GM21737 (cell line): ENCODE data around the gene PNRC2.

Experiments
- ATAC-seq: cut with Tn5 transposase; IDR thresholded peaks from one replicate; pipeline ENCODE4 v1.9.1; 2021; ENCODE audit warnings: mild to moderate bottlenecking, moderate library complexity; ENCODE audit not compliant: unreplicated experiment

The PNRC2 gene, protein sequence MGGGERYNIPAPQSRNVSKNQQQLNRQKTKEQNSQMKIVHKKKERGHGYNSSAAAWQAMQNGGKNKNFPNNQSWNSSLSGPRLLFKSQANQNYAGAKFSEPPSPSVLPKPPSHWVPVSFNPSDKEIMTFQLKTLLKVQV

GRCh38 chr1:23959461-23960290 is at the start of gene PNRC2:
PNRC2 (plus strand) TSS chr1:23959828; CDS start chr1:23961458, 1,630 bp downstream.
- peak; percentile 71 for ATAC-seq

DNA sequence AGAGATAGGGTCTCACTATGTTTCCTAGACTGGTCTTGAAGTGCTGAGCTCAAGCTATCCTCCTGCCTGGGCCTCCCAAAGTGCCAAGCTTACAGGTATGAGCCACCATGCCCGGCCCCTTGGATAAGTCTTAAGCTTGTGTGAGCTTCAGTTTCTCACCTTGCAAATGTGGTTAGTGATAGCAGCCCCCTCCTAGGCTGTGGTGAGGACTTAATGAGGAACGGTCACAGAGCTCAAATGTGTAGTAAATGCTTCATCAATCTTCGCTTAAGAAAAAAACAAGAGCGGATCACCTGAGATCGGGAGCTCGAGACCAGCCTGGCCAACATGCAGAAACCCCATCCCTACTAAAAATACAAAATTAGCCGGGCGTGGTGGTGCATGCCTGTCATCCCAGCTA is 49.5 kb upstream of the PNRC2 start:
- ATAC-seq = no peak

GRCh38 chr1:23910553-23911246 is 48.9 kb upstream of the PNRC2 start:
- no peak for ATAC-seq

DNA sequence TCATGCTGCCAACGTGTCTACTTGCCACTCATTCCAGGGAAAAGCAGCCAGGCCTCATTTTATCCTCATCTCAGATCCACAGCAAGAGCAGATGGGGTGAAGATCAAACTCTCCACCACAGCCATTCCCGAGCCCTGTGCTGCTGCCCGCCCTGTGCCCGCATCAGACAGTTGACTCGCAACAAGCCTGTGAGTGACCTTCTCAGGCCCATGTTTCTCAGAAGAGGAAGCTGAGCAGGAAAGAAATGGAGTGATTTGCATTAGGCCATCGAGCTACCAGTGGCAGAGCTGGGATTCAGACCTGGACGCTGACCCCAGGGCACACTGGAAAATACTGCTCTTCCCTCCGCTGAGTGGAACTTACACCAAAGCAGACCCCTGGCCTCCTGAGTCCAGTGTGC is 47.7 kb upstream of the PNRC2 start:
- ATAC-seq = no peak

GRCh38 chr1:23913212-23913880 is 46.3 kb upstream of the PNRC2 start, which contains the start of gene CNR2:
CNR2 (minus strand) TSS chr1:23913362; CDS start chr1:23875617, 37,745 bp downstream.
- no peak for ATAC-seq

DNA sequence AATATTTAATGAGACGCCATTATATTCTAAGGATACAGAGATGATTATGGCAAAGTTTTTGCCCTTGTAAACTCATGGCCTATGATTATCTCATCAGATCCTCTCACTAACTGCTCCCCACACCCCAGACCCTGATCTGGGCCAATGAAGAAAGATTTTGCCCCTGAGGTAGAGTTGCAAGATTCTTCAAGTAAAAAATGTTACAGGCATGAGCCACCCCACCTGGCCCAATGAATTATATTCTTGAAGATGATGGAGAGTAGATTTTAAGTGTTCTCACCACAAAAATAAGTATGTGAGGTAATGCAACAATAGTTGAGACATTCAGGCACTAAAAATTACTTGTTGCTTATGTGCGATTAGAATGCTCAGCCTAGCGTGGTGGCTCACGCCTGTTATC is 44.7 kb upstream of the PNRC2 start:
- no peak for ATAC-seq

DNA sequence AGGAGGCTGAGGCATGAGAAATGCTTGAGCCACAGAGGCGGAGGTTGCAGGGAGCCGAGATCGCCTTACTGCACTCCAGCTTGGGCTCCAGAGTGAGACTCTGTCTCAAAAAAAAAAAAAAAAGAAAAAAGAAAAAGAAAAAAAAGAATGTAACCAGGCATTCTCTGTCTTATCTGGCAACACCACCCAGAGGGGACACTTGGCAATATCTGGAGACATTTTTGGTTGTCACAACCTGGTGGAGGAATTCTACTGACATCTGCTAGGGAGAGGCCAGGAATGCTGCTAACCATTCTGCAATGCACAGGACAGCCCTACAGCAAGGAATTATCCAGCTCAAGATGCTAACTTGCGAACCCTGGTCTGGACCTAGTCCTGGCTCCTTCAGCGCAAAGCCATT is 44.2 kb upstream of the PNRC2 start:
- ATAC-seq = no peak

DNA sequence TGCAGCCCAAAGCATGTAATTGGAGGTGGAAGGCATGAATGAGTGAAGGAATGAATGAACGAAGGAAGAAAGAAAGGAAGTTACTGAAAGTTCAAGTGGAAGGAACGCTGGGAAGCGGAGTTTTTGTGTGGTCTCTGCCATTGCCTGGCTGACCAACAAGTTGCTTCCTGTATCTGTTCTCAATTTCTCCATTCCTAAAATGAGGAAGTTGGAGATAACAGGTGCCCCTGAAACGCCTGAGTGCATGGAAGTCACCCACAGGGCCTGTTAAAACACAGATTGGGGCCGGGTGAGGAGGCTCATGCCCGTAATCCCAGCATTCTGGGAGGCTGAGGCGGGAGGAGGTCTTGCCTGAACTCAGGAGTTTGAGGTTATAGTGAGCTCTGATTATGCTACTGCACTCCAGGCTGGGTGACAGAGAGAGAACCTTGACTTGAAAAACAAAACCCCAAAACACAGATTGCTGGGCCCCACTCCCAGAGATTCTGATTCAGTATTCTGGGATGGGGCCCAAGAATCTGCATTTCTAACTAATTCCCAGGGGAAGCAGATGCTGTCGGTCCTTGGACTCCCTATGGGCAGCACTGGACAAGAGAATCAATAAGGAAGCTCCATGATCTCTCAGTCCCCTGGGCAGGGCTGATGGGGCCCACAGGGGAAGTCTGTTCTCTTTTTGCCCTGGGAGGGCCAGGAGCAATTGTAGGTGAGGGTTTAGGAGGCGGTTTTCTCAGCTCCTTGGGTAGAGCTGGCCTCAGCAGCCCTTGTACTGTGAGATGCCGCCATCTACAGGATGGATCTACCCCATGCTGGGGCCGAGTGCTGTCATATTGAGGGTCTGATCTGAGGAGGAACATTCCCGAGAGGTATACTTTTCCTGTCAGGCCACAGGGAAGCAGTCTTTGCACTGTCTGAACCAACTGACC is 43.2 kb upstream of the PNRC2 start:
- ATAC-seq = peak; percentile 51

GRCh38 chr1:23922321-23922943 is 37.2 kb upstream of the PNRC2 start:
- ATAC-seq = no peak

DNA sequence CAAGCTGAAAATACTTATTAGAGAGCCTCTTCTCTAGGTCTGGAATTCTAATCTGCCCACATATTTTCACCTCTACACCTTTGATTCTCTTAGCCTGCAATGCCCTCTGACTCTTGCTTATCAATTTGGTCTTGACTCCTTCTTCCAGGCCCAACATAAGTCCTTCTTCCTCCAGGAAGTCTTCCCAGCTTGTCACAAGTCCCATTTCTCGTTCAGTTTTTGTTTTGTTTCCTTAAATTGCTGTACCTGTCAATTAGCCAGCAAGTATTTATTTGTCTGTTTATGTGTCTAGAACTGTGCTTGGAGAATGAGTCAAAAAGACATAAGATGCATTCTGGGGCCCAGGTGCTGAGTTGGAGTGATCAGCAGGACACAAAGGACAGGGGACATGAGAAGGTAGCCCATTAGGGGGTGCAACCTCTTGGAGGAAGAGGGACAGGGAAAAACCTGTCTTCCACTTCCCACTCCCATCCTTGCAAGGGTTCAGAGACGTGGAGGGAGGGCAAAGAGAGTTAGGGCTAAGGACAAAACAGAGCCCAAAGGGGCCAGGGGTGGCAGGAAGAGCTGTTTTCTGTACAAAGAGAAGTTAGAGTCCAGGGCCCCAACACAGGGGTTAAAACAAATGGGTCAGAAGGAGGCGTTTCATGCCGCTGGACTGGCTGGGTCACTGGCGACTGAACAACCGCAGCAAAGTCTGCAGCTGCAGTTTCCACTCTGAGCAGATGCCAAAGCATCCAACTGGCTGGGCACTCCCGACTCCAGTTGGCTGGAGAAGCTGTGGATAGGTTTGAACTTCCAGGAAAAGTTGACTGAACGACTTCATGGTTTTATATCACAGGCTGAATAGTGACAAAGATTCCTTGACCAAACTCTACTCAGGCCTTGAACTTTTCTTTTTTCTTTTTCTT is 35.8 kb upstream of the PNRC2 start:
- no peak for ATAC-seq

- no peak for ATAC-seq
Measured at GRCh38 chr1:23924601-23925000, 35.0 kb upstream of the PNRC2 start.

GRCh38 chr1:23925279-23925678 is 34.3 kb upstream of the PNRC2 start:
- ATAC-seq = no peak

DNA sequence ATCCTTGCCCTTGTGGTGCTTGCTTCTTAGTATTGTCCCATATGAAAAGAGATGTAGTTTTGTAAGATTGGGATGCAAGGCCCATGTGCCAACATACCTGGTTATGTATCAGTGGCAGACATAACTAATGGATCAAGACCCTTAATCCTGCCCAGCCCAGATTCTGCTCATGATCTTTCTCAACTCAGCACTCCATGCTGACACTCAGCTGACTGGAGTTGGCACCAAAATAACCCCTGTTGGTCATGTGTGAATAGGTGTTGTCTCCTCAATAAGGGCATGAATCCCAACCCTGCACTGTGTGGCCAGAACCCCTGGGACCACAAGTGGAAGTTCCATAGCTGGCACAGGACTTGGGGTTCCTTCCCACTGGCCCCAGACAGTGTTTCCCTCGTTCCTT is 32.5 kb upstream of the PNRC2 start:
- ATAC-seq = no peak

DNA sequence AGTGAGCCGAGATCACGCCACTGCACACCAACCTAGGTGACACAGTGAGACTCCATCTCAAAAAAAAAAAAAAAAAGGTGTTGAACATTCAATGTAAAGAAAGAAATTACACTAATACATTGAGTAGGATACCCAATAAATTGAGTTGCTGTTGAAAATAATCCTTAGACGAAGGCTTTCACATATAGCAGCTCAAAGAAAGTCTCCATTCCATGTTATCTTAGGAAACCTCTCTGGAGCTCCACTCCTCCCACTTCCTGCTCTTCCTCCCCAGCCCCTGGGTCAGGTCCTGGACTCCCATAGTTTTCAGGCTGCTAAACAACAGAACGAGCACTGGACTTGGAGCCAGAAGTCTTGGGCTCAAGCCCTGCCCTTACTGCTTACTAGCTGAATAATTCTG is 30.8 kb upstream of the PNRC2 start:
- no peak for ATAC-seq

DNA sequence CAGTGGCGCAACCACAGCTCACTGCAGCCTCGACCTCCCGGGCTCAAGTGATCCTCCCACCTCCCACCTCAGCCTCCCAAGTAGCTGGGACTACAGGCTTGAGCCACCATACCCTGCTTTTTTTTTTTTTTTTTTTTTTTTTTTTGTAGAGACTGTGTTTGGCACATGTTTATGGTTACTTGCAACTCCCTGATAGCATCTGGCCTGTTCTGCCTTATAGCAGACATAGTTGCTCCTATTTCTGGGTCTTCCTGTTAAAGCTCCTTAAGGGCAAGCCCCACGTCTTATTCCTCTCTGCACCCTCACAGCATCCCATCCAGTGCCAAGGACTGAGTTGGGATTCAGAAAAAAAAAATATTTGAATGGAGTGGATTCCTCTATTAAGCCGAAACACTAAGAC is 29.4 kb upstream of the PNRC2 start:
- ATAC-seq = no peak

DNA sequence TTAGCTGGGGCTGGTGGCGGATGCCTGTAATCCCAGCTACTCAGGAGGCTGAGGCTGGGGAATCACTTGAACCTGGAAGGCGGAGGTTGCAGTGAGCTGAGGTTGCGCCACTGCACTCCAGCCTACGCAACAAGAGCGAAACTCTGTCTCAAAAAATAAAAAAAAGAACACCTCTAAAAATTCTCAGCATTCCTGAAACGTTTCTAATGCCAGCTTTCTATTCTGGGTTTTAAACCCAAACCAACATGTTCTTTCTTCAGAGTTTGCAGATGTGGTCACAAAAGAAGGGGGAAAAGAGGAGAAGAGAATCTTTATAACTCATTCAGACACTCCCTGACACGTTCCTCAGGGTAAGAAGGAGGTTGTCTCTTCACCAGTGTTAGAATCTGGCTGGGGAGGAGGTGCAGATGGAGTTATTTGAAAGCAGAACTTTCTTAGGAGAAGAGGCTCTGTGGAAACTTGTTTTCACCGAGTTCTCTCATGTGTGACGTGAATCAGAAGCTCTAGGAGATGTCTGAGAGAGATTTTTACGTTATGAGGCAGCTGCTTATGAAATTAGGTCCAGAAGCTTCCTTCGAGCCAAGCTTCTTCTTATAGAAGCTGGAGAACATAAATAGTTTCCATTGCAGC is 28.7 kb upstream of the PNRC2 start:
- ATAC-seq = no peak

DNA sequence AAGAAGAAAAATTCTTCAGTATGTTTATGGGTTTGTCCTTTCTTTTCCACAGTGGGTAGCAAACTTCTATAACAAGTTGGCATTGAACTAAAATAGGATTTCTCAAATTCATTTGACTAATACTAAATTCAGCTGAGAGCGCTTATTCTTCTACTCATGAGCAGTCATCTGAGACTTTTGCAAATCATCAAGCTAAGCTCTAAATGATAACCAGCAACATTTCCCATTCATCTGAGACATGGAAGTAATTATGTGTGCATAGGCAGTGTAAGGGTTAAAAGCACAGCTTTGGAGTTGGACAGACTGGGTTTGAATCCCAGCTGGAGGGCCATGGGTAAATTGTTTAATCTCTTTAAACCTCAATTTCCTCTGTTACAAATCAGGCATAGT is 28.1 kb upstream of the PNRC2 start:
- ATAC-seq = no peak

DNA sequence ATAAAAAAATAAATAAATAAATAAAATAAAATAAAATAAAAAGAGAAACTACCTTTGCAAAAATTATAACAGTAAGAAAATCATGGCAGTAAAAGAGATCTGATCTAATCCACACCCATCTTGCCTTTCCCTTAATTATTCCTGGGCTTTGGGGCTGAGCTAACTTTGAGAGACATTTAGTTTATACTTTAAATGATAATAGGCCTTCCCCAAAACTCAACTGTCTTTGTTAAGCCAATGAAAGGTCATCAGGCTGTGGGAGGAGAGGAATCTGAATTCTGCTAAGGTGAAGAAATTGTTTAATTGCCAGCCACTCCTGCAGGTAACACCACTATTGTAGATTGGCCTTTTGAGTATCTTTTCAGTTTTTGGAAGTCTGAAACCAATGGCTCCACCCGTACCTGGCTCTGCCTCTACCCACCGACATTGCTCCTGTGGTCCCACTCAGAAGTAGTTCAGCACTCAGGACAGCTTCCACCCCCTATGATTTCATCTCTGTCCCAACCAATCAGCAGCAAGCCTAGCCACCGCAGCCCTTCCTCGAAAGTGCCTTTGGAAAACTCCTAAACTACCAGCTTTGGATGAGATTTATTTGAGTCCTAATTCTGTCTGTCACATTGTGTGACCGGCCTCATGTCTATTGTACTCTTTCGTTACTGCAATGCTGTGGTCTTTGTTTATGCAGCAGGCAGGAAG is 23.0 kb upstream of the PNRC2 start:
- ATAC-seq = no peak
